Measurements from ENCODE around the gene PPP1R8. TPM values are rescaled to one million over a fixed set of nuclear protein-coding genes. Genes with fewer than 3 reads are reported as not detected.

The PPP1R8 gene
- total RNA-seq = 34.4 and 44.0 TPM in 2 replicates

GRCh38 chr1:27830621-27831440, at the start of gene PPP1R8:
Gene PPP1R8, plus strand, starts transcription at chr1:27830782. Its CDS starts 54 bp downstream, at chr1:27830836.

GRCh38 chr1:27872059-27872801, 41.6 kb downstream of the PPP1R8 start, which contains the start of gene THEMIS2:
Gene THEMIS2, plus strand, starts transcription at chr1:27872544. Its CDS starts 28 bp downstream, at chr1:27872572.

Other genes with a start within 250 kb of the PPP1R8 start
- gene AHDC1, start 226.6 kb upstream of the PPP1R8 start, total RNA-seq = 5.2 and 6.7 TPM in 2 replicates
- gene FGR, start 195.6 kb upstream of the PPP1R8 start, total RNA-seq = 0.09 and 0.16 TPM in 2 replicates
- 32.9 and 55.4 TPM in 2 replicates for gene IFI6, start 158.6 kb upstream of the PPP1R8 start, total RNA-seq
- 9.6 and 17.3 TPM in 2 replicates for gene FAM76A, start 104.8 kb upstream of the PPP1R8 start, total RNA-seq
- 55.1 and 55.5 TPM in 2 replicates for gene STX12, start 57.6 kb upstream of the PPP1R8 start, total RNA-seq
- 5.1 and 8.4 TPM in 2 replicates for gene THEMIS2, start 41.8 kb downstream of the PPP1R8 start, total RNA-seq
- gene RPA2, start 83.8 kb downstream of the PPP1R8 start, total RNA-seq = 16.5 and 20.6 TPM in 2 replicates
- gene SMPDL3B, start 104.2 kb downstream of the PPP1R8 start, total RNA-seq = not detected in 2 replicates
- gene XKR8, start 129.2 kb downstream of the PPP1R8 start, total RNA-seq = 3.4 and 3.6 TPM in 2 replicates